ENCODE results near the gene TCTN3. TPM values are rescaled to one million over a fixed set of nuclear protein-coding genes. Genes with fewer than 3 reads are reported as not detected.
"Not testable (repeated sequence)": the region's sequence is repeated elsewhere in the genome, so short reads cannot be mapped to it uniquely, and the experiment has no call there.

The TCTN3 gene
- total RNA-seq, 1 donor from 2014 or later = 12.8 TPM

DNA sequence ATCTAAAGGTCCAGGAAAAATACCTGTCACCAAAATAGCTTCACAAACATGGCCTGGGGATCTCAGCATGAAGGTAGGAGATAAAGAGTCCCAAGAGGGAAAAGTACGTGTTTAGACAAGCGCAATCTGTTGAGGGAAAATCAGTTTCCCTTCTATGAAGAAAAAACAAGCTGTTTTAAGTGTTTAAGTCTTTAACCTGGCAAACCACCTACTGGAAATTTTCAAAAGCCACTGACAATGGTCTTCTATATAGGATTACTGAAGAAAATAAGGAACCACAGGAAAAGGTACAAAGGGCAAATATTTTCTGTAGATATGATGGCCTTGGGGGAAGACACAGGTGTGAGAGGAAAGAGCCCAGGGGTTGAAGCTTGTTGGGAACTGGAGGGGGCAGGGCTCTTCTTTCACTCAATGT is 58.4 kb downstream of the TCTN3 start:
- DNase-seq (ENCODE audit: low spot score) = no peak

DNA sequence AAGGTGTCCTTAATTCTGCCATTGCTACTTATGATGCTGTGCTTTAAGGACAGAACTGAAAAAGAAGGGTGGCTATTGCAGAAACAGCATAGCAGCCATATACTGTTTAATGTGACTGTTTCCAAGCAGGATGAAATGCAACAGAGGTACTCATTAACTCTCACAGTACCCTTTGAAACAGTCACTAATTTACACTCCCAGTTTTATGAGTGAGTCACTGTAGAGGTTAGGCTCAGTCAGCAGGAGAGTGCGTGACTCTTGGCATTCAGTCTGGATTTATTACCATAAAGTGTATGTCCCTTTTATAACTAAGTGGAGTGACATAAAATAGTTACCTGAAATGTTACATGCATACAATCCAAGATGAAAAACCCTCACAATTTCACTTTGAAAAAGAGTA is 64.9 kb downstream of the TCTN3 start:
- no peak for DNase-seq (ENCODE audit: low spot score)

- DNase-seq (ENCODE audit: low spot score) = no peak
These were observed 67.2 kb downstream of the TCTN3 start for GRCh38 chr10:95626500-95626899.

DNA sequence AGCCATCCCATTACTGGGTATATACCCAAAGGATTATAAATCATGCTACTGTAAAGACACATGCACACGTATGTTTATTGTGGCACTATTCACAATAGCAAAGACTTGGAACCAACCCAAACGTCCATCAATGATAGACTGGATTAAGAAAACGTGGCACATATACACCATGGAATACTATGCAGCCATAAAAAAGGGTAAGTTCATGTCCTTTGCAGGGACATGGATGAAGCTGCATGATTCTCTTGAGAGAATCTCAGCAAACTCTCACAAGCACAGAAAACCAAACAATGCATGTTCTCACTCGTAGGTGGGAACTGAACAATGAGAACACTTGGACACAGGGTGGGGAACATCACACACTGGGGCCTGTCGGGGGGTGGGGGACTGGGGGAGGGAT is 73.3 kb downstream of the TCTN3 start:
- not testable (repeated sequence) for DNase-seq (ENCODE audit: low spot score)

DNA sequence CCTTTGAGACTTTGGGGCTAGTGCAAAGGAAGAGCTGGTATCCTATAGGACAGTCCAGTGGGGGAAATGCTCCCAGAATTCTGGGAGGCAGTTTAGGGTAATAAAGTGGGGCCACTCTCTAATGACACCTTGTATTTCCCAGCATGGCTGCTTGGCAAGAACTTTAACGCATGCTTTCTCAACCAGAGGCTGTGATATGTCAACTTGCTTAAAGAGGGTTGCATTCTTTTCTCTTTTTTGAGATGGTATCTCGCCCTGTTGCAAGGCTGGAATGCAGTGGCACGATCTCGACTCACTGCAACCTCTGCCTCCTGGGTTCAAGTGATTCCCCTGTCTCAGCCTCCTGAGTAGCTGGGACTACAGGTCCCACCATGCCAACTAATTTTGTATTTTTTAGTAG is 75.6 kb downstream of the TCTN3 start:
- no peak for DNase-seq (ENCODE audit: low spot score)

DNA sequence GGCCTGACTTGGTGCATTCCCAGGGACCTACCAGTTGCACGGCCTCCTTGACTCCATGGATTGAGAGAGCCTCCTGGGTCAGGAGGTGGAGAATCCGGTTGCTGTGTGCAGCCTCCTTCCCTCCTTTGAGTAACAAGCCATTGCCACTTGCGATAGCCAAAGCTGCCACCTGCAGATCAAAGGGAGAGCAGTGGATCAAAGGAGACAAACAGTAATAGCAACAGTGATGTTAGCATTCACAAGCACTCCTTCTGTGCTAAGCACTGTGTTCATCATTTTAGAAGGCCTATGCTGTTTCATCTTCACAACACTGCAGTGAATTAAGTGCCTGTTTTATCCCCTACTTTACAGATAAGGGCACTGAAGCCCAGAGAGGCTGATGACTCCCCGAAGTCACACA is 77.3 kb downstream of the TCTN3 start:
- DNase-seq (ENCODE audit: low spot score) = no peak

Other genes with a start within 250 kb of the TCTN3 start
- gene SORBS1, start 132.6 kb downstream of the TCTN3 start, total RNA-seq (ENCODE audit: insufficient read depth, low replicate concordance) = 426 TPM
- gene ALDH18A1, start 37.2 kb downstream of the TCTN3 start, total RNA-seq (ENCODE audit: insufficient read depth, low replicate concordance) = 168 TPM
- gene ENTPD1, start 62.2 kb upstream of the TCTN3 start, total RNA-seq (ENCODE audit: insufficient read depth, low replicate concordance) = 141 TPM
- gene CC2D2B, start 214.0 kb upstream of the TCTN3 start, total RNA-seq (ENCODE audit: insufficient read depth, low replicate concordance) = 14.4 TPM

Data from umbilical cord (tissue), 2 donors.